ENCODE results near the gene RIOK2.
A peak's percentile ranks its signal among the peaks of the same experiment; 100 is the strongest.
"Not testable (repeated sequence)": the region's sequence is repeated elsewhere in the genome, so short reads cannot be mapped to it uniquely, and the experiment has no call there.

RIOK2 gene

GRCh38 chr5:97183100-97183929, at the start of gene RIOK2:
Gene RIOK2, minus strand, starts transcription at chr5:97183247. Its CDS starts 56 bp downstream, at chr5:97183191.
- DNase-seq: peak; percentile 83

- DNase-seq: peak; percentile 7
These were observed 48.1 kb upstream of the RIOK2 start for GRCh38 chr5:97231025-97231636.

- no peak for DNase-seq
These were observed 46.7 kb upstream of the RIOK2 start for GRCh38 chr5:97229688-97230285.

- DNase-seq: no peak
These were observed 46.1 kb upstream of the RIOK2 start for GRCh38 chr5:97229196-97229595.

- no peak for DNase-seq
These were observed 42.2 kb upstream of the RIOK2 start for GRCh38 chr5:97225222-97225621.

- DNase-seq: no peak
These were observed 41.2 kb upstream of the RIOK2 start for GRCh38 chr5:97224112-97224750.

GRCh38 chr5:97223596-97223995, 40.5 kb upstream of the RIOK2 start:
- no peak for DNase-seq

GRCh38 chr5:97209343-97209742, 26.3 kb upstream of the RIOK2 start:
- no peak for DNase-seq

GRCh38 chr5:97208714-97209113, 25.7 kb upstream of the RIOK2 start:
- DNase-seq: no peak

GRCh38 chr5:97208184-97208713, 25.2 kb upstream of the RIOK2 start:
- DNase-seq: no peak

- DNase-seq: no peak
These were observed 11.3 kb upstream of the RIOK2 start for GRCh38 chr5:97194366-97194765.

- no peak for DNase-seq
These were observed 10.3 kb upstream of the RIOK2 start for GRCh38 chr5:97193355-97193688.

GRCh38 chr5:97192580-97193354, 9.7 kb upstream of the RIOK2 start:
- DNase-seq: no peak

- DNase-seq: no peak
These were observed 8.8 kb upstream of the RIOK2 start for GRCh38 chr5:97191893-97192292.

- not testable (repeated sequence) for DNase-seq
These were observed 6.5 kb upstream of the RIOK2 start for GRCh38 chr5:97189523-97189922.

GRCh38 chr5:97183930-97184213, 825 bp upstream of the RIOK2 start:
- DNase-seq: no peak

GRCh38 chr5:97182571-97183099, 412 bp downstream of the RIOK2 start:
- no peak for DNase-seq

GRCh38 chr5:97181856-97182545, 1.0 kb downstream of the RIOK2 start:
- no peak for DNase-seq

- DNase-seq: not testable (repeated sequence)
These were observed 3.6 kb downstream of the RIOK2 start for GRCh38 chr5:97179457-97179856.

GRCh38 chr5:97172227-97172626, 10.8 kb downstream of the RIOK2 start:
- no peak for DNase-seq

- DNase-seq: no peak
These were observed 11.3 kb downstream of the RIOK2 start for GRCh38 chr5:97171703-97172102.

- DNase-seq: no peak
These were observed 15.6 kb downstream of the RIOK2 start for GRCh38 chr5:97167435-97167834.

Measured in NCI-H187 treated with DMSO at 0.1 percent for 48 hours (cell line).